Pancreas (tissue), 10 donors: ENCODE results near the gene ANAPC16. TPM values are rescaled to one million over a fixed set of nuclear protein-coding genes. Genes with fewer than 3 reads are reported as not detected.

Experiments used
- ATAC-seq, 4 donors: fragments of 200-7000 bp; cut with Tn5 transposase; one replicate each; pipeline versions ENCODE4 v1.8.0 to v1.9.1; 2020; ENCODE audit warnings: mild to moderate bottlenecking in 4 of 4, moderate library complexity in 4 of 4
- DNase-seq, 6 donors: peaks; one replicate each; pipeline ENCODE4 v3.0.0-alpha.2; 2020
- FAIRE-seq: peaks from 2 replicates; lab custom pipeline; 2012; peaks lifted over from hg19 to GRCh38; lab: Jason Lieb, UNC
- H3K27ac ChIP-seq, 4 donors: fragments of 200-600 bp; sonication (generic); 1 replicate in 3 of 4; 2 replicates in 1 of 4; pipeline versions ENCODE4 v1.5.0 to v1.8.0; 2020
- H3K27me3 ChIP-seq, 4 donors: fragments of 200-600 bp; one replicate each; pipeline ENCODE4 v1.8.0; 2021
- H3K36me3 ChIP-seq, 3 donors: fragments of 200-600 bp; sonication (generic) in 1 of 3; one replicate each; pipeline versions ENCODE4 v1.5.0 to v1.8.0; 2020 to 2021
- H3K4me1 ChIP-seq, 3 donors: fragments of 200-600 bp; one replicate each; pipeline ENCODE4 v1.8.0; 2021
- H3K4me3 ChIP-seq, 4 donors: fragments of 200-600 bp; sonication (generic) in 2 of 4; one replicate each; pipeline versions ENCODE4 v1.5.0 to v1.8.0; 2020 to 2021
- H3K9me3 ChIP-seq, 4 donors: fragments of 200-600 bp; one replicate each; pipeline ENCODE4 v1.8.0; 2021
- CTCF ChIP-seq, 4 donors: fragments of 200-600 bp; sonication (generic) in 3 of 4; IDR thresholded peaks; one replicate each; pipeline versions ENCODE4 v1.5.0 to v1.8.0; 2021; ENCODE audit warnings: antibody characterized with exemption in 4 of 4
- WGBS, 2 donors: extraction: QIAGEN DNeasy Blood & Tissue Kit; methylation state at CpG; one replicate each; pipeline ENCODE4 v1.1.7; 2013; 5-methylcytosine and 5-hydroxymethylcytosine counted together
- intact Hi-C, 3 donors: fragments of 100-400 bp; cut with DNase I; formaldehyde crosslinking; loops; one replicate each; pipeline versions ENCODE4 v1.11.1 to v1.14.2; 2022
- polyA plus RNA-seq, 2 donors: library from polyadenylated mRNA; stranded (reverse); fragments of 200-250 nt; gene quantifications; one replicate each; pipeline ENCODE4 v1.2.3, GENCODE V29; 2013
- total RNA-seq, 6 donors: library from RNA; stranded (reverse); fragmentation: NEBNext Ultra II Directional in 4 of 6; extraction: Animal tissue kit (Norgen Biotek cat#: 25700) in 4 of 6; gene quantifications; one replicate each; pipeline versions ENCODE4 v1.2.1 to v1.2.4, GENCODE V29; 2021 to 2023
- donor health status: healthy with polysubstance abuse.
- donor health status: DM: no; HTN: no; CAD: no; lungs with moderate emphysema.
- donor health status: DM: no; HTN: no; CAD: no.
- donor health status: control.
- donor health status: control.
- donor health status: Bipolar disorder and iron deficiency.
- donor health status: DM: yes; HTN: yes; CAD: no.
- donor health status: DM: no; HTN: no; CAD: no.
- donor health status: DM: no; HTN: no; CAD: no.
- donor health status: DM: yes; HTN: yes; CAD: no.

The ANAPC16 gene
- total and polyA plus RNA-seq, 8 donors = 52.4 to 153 (median 70.0) TPM

GRCh38 chr10:72241691-72242252 is 26.0 kb downstream of the ANAPC16 start:
- no peak for TF ChIP-seq CTCF (IDR thresholded peaks at IDR 0.05)
- ATAC-seq (no peak), DNase-seq (peak in 2 of 6 donors; percentile 3 to 31), FAIRE-seq (no peak)
- Histone ChIP-seq H3K9me3 (no peaks in the 10 kb centered on the region), H3K27ac (peak overlapping the region in 1 of 4 donors; percentile 4), H3K36me3 (peaks cover 0 to 1% (median 0%) of the 10 kb centered on the region in 3 donors), H3K27me3 (no peaks in the 10 kb centered on the region), H3K4me3 (no peak overlapping the region), H3K4me1 (peaks cover 22 to 37% (median 24%) of the 10 kb centered on the region in 3 donors)
- intact Hi-C loops = no loop called here
- 90 to 91% methylated on average over 8 of the region's 8 CpGs for WGBS, 2 donors

- peak in 2 of 6 donors; percentile 34 to 59 for DNase-seq
- no peak overlapping the region for H3K4me3 ChIP-seq
- 78 to 84% methylated on average over 4 of the region's 4 CpGs for WGBS, 2 donors
- no peak for TF ChIP-seq CTCF (IDR thresholded peaks at IDR 0.05)
- FAIRE-seq = no peak
- H3K4me1 ChIP-seq = peaks cover 26 to 44% (median 31%) of the 10 kb centered on the region in 3 donors
- peak in 2 of 4 donors; percentile 54 to 58 for ATAC-seq
- peak overlapping the region in 2 of 4 donors; percentile 24 to 64 for H3K27ac ChIP-seq
- no peaks in the 10 kb centered on the region for H3K36me3 ChIP-seq
- H3K27me3 ChIP-seq = no peaks in the 10 kb centered on the region
- intact Hi-C loops = no loop called here
- H3K9me3 ChIP-seq = no peaks in the 10 kb centered on the region
Observed at GRCh38 chr10:72242675-72243074, 26.9 kb downstream of the ANAPC16 start.

- Histone ChIP-seq H3K27ac (peak overlapping the region in 3 of 4 donors; percentile 31 to 64 (median 55)), H3K36me3 (no peaks in the 10 kb centered on the region), H3K4me3 (no peak overlapping the region), H3K9me3 (no peaks in the 10 kb centered on the region), H3K27me3 (no peaks in the 10 kb centered on the region), H3K4me1 (peaks cover 34 to 51% (median 44%) of the 10 kb centered on the region in 3 donors)
- TF ChIP-seq CTCF (IDR thresholded peaks at IDR 0.05) = no peak
- FAIRE-seq = no peak
- ATAC-seq = peak in 2 of 4 donors; percentile 2 to 9
- WGBS, 2 donors = 64 to 66% methylated on average over 11 of the region's 11 CpGs
- intact Hi-C loops = no loop called here
- DNase-seq = peak in 1 of 6 donors; percentile 28
Observed at GRCh38 chr10:72243822-72244437, 28.1 kb downstream of the ANAPC16 start.

GRCh38 chr10:72244573-72245038 is 28.8 kb downstream of the ANAPC16 start:
- no peak for TF ChIP-seq CTCF (IDR thresholded peaks at IDR 0.05)
- 43 to 53% methylated on average over 5 of the region's 5 CpGs for WGBS, 2 donors
- DNase-seq (no peak), ATAC-seq (peak in 1 of 4 donors; percentile 1), FAIRE-seq (no peak)
- intact Hi-C loops = no loop called here
- Histone ChIP-seq H3K27ac (peak overlapping the region; percentile 24 to 64 (median 43)), H3K4me3 (no peak overlapping the region), H3K36me3 (no peaks in the 10 kb centered on the region), H3K9me3 (no peaks in the 10 kb centered on the region), H3K4me1 (peaks cover 40 to 56% (median 51%) of the 10 kb centered on the region in 3 donors), H3K27me3 (no peaks in the 10 kb centered on the region)
